ENCODE results near the gene PTPRG. TPM values are rescaled to one million over a fixed set of nuclear protein-coding genes. Genes with fewer than 3 reads are reported as not detected.
"Not testable (repeated sequence)": the region's sequence is repeated elsewhere in the genome, so short reads cannot be mapped to it uniquely, and the experiment has no call there.

Gene PTPRG
- 0.30 and 0.84 TPM in 2 replicates for total RNA-seq

DNA sequence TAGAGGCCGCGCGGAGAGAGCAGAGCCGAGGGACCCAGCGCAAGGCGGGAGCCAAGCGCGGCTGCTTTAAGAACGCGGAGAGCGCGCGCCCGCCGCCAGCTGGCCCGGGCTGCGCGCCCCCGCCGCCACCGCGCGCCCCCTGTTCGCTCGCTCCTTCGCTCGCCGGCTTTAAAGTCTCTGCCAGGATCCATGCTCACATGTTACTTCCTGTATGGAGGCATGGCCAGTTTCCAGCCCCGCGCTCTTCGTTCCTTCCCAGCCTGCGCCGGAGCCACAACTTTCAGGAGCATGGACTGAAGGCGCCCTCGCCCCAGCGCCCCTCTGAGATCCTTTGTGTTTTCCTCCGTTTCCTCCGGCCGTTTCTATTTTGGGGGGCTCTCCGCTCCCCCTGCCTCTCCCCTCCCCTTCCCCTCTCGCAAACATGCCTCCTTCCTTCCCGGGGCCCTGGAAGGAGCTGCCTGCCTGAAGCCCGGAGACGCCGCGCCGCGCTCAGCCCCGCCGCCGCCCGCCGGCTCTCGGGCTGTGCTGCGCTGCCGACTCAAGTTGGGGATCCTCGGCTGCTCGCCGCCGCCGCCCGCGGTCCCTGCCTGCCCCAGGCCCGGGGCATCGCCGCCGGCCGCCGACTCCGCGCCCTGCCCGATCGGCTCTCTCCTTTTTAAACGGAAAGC is at the start of gene PTPRG:
Gene PTPRG, plus strand, starts transcription at position 198 of the 668 bp plus-strand sequence. CDS start 717 bp downstream, outside the sequence.
- intact Hi-C loops (cut with micrococcal nuclease) = loop anchor here (5.0 to 10.0 kb wide), 3 partner anchors 39 to 309 kb away; partner anchors contain the start of gene FHIT

DNA sequence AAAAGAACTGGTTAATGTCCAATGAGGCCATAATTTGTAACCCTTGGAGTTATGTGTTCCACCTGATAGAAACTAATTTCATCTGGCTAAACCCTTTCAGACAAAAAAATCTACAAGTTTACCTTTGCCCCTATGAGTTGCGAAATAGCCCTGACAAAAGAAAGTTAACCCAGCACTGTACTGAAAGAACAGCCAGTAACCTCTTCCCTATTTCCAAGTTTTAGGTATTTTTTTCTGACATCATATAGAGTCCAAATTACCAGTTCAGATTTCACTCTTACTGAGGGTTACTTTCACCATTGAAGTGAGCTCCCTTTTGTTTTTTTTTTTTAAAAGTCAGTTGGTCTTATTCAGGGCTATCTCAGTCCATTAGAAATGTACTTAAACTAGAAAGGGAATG is 42.8 kb upstream of the PTPRG start:
- intact Hi-C loops (cut with micrococcal nuclease) = no loop called here

DNA sequence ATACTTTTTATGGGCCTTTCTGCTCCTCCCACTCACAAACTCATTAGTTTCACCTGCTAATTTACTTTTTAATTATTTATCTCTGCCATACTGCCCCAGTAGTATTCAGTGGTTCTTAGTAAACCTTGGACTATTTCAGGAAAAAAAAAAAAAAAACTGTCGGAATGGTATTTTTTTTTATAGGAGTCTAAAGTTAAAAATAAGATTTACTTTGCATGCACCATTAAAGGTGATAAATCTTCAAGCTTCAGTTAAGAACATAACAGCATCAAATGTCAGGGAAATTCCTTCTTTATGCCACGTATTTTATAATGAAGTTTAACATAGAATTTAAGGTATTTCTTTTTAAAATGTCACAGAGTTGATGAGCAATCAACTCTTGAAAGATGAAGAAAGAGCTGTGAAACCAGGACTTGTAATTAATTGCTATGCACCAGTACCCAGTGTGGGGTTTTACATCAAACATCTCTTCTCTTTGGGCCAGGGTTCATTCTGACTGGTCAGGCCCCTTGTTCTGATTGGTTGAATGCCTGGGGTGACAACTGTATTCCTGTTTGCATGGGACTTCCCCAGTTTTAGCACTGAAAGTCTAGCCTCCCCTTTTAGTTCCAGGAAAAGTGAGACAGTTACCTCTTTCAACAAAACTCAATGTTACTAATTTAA is 40.3 kb upstream of the PTPRG start:
- intact Hi-C loops (cut with micrococcal nuclease) = loop anchor here (5.0 kb wide), 1 partner anchor 41 kb away; the partner anchor contains the start of gene PTPRG

DNA sequence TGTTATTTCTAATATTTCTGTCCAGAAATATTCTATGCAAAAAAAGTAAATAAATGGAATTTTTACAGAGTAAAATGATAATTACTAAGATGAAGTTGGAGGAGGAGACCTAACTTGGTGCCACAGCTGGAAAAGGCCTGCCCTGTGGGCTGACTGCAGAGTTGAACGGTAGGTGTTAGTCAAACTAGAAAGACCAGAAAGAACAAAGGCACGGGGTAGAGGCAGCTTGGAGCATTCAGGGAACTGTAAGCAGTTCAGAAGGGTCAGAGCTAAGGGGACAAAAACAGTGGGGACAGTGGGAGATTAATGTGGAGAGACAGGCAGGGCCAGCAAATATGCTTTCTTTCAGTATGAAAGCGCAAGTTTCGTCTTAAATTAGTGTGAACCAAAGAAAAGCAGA is 39.3 kb upstream of the PTPRG start:
- intact Hi-C loops (cut with micrococcal nuclease) = loop anchor here (5.0 kb wide), 1 partner anchor 40 kb away; the partner anchor contains the start of gene PTPRG

DNA sequence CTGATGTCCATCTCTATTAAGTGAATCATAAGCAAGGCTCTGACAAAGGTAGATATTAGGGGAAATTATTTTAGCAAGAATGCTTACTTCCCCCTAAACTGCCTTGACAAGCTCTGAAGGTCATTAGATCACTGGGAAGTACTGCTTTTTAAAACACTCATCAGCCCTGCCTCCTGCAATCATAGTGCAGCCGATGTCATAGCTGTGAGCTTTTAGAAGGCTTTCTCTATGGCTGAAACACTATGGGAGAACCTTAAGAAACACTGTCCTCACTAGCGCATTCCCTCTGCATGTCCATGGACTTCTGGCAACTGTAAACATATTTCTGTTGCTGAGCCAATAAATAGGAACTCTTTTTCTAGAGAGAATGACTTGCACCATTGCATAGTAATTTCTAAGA is 38.7 kb upstream of the PTPRG start:
- intact Hi-C loops (cut with micrococcal nuclease) = loop anchor here (5.0 kb wide), 1 partner anchor 40 kb away; the partner anchor contains the start of gene PTPRG

DNA sequence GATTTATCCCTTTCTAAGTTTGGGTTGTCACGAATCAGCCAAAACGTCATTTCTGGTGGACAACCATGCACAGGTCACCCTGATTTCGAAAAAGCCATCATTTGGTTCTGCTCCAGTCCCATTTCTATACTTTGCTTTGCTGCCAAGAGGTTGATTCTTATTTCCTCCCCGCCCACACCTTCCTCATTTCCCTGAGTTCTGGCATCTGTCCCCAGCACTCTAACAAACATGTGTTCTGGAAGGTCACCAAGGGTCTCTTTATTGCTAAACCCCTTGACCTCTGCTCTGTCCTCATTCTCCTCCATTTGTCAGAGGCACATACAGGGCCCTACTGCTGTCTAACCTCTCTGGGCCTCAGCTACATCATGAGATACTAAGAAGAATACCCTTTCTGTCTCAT is 36.4 kb upstream of the PTPRG start:
- intact Hi-C loops (cut with micrococcal nuclease) = loop anchor here (5.0 kb wide), 1 partner anchor 37 kb away; the partner anchor contains the start of gene PTPRG

DNA sequence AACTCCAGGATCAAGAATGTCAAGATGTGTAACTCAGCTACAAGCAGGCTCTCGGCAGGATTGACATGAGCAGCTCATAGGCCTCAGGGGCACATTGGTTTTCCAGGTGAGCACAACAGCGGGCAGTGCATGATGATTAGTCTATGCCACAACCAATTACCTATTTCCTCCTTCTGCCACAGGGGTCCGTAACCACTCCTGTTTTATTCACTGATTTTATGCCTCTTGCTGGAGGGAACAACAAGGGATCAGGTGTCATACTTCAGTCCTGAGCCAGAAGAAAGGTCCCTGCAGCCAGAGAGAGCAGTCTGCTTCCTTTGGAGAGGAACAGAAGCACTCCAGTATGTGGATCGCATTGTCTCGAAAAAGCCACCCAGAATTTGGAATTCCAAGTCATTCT is 35.1 kb upstream of the PTPRG start:
- intact Hi-C loops (cut with micrococcal nuclease) = no loop called here

DNA sequence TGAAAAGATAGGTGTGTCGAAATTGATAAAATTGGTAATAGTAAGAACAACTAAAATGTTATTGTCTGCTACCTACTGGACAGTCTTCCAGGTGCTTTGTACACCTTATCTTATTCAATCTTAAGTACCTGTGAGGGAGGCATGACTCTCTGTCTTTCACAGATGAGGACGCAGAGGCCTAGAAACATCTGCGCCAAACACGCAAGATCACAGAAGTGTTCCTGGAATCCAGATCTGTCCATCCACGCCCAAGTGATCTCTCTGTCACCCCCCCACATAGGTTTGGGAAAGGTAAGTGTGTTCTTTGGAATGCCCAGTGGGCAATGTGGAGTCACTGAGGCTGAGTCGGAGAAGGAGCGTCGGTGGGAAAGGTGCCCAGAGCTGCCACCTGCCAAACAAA is 34.4 kb upstream of the PTPRG start:
- intact Hi-C loops (cut with micrococcal nuclease) = no loop called here

DNA sequence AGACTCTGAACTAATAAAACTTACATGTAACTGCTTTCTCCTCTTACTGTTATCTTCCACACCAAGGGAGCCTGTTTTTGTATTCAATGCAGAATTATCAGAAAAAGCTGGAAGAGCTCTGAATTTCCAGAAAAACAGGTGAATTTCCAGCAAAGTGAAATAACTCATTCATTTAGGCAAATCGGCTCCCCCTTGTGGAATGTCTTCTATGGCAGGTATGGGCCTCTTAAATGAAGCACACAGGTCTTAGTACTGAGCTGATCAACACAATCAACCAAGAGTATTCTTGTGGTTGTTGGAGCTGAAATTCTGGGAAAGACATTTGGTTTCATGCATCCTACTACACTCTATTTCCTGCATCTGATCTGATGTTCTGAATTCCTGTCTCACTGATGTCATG is 31.0 kb upstream of the PTPRG start:
- intact Hi-C loops (cut with micrococcal nuclease) = no loop called here

DNA sequence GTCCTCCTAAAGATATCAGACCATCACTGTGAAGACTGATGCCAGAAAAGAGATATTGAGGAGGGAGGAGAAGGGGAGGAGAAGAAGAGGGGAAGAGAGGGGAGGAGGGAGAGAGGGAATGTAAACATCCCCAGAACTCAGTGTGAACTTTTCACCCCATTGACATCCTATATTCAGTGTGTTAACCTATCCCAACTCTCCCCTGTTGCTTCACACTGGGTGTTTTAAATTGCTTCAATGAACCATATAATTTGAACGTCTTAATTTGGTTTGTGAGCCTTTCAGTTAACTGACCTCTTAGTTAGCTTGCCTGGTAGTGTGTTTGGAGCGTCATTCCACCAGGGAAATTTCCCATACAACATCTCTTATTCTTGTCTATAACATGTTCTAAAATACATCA is 29.8 kb upstream of the PTPRG start:
- intact Hi-C loops (cut with micrococcal nuclease) = no loop called here

DNA sequence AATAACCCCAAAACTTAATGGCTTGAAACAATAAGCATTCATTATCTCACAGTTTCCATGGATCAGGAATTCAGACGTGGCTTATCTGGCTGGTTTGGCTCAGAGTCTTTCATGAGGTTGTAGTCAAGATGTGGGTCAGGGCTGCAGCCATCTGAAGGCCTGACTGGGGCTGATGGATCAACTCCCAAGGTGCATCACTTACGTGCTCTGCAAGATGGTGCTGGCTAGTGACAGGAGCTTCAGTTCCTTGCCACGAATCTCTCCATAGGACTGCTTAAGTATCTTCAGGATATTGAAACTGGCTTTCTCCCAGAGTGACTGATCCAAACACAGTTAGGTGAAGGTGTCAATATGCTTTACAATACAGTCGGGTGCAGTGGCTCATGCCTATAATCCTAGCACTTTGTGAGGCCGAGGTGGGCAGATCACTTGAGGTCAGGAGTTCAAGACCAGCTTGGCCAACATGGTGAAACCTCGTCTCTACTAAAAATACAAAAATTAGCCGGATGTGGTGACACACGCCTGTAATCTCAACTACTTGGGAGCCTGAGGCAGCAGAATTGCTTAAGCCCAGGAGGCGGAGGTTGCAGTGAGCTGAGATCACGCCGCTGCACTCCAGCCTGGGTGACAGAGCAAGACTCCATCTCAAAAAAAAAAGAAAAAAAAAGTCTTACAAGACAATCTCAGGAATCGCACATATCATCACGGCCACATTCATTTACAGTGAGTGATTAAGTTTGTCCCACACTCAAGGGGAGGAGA is 28.5 kb upstream of the PTPRG start:
- intact Hi-C loops (cut with micrococcal nuclease) = no loop called here

DNA sequence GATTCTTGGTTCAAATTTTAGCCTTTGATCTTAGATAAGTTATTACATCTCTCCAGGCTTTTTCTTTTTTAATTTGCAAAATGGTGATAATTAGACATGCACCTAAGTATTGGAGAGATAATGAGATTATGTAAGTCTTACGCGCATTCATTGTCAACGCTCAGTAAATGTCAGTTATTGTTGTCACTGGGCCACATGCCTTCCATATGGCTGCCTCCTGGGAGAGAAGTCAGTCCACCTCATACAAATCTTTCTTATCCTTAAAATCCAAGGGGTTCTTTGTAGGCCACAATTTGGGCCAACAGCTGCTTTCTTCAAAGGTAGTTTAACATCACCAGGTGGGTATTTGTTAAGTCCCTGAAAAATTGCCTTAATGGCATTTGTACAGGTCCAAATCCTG is 25.5 kb upstream of the PTPRG start:
- intact Hi-C loops (cut with micrococcal nuclease) = no loop called here

DNA sequence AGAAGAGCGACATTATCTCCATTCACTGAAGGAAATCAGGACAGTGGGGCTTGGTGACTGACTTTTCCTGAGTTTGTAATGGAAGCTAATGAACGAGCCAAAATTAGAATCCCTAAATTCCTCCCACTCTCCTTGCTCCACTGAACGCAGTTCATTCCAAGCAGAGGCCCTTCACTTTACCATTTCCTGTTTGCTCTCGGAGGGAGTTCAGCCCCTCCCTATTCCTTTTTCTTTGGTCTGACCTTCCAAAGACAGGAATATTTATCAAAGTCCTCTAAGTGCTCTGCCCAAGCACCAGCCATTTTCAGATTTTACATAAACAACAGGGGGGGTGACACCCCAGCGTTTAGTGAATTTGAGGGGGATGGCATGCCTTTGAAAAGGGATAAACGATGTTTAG is 24.0 kb upstream of the PTPRG start:
- intact Hi-C loops (cut with micrococcal nuclease) = no loop called here

DNA sequence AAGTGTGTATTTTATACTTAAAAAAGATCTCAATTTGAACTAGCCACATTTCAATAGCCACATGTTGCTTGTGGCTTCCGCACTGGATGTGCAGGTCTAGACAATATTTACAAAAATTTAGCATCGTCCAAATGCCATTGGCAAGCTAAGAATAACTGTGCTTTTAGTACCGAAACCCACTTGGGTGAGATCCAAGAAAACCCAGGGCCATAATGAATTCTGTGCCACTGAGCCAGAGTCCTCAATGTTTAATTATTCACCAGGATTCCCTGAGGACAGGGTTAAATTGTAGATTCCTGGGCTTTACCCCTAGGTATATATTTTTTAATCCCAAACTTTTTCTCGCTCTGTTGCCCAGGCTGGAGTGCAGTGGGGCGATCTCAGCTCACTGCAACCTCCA is 22.9 kb upstream of the PTPRG start:
- intact Hi-C loops (cut with micrococcal nuclease) = no loop called here

DNA sequence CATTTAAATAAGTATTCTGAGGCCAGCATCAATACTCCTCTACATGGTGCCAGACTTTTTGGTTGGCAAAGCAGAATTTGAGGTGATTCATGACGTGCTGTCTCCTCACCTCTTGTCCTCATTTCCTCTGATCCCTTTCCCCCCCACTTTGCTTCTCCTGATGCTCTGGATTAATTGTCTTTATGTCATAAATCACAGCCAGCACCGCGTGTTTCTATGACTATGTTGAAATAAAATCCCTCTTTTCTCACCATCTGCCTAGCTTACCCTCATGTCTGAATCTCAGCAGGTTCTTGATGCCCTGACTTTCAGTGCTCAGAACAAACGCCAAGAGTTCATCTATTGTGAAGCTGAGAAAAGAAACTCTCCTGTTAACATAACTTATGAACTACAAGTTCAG is 19.7 kb upstream of the PTPRG start:
- intact Hi-C loops (cut with micrococcal nuclease) = no loop called here

DNA sequence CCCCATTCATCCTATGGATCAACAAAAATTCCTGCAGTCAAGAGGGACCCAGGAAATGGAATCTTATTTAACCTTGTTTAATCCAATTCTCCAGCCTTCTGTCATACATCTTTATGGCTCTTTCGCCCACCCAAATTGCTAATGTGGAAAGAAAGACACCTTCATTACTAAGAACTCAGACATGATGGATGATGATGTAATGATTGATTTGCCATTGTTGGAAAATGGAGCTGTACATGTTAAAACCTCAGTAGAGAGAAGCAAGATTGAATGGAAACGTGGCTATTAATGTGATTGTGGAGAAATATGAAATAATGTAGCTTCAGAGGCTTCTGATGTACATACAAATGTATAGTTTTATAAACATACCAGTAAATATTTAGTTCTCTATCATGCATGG is 15.7 kb upstream of the PTPRG start:
- intact Hi-C loops (cut with micrococcal nuclease) = no loop called here

DNA sequence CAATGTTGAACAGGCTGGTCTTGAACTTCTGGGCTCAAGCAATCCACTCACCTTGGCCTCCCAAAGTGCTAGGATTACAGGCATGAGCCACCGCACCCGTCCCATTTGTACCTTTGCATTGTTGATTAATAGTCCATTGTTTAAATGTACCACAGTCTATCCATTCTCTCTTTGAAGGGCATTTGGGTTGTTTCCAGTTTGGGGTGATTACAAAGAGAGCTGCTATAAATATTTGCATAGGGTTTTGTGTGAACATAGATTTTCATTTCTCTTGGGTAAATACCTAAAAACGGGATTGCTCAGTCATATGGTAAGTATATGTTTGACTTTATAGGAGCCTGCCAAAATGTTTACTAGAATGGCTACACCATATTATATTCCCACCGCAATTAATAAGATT is 13.7 kb upstream of the PTPRG start:
- intact Hi-C loops (cut with micrococcal nuclease) = no loop called here

DNA sequence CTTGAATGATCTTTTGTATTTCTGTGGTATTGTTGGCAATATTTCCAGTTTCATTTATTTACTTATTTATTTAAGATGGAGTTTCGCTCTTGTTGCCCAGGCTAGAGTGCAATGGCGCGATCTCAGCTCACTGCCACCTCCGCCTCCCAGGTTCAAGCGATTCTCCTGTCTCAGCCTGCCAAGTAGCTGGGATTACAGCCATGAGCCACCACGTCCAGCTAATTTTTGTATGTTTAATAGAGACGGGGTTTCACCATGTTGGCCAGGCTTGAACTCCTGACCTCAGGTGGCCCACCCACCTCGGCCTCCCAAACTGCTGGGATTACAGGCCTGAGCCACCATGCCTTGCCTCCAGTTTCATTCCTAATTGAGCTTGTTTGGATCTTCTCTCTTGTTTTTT is 8.7 kb upstream of the PTPRG start:
- intact Hi-C loops (cut with micrococcal nuclease) = not testable (repeated sequence)

DNA sequence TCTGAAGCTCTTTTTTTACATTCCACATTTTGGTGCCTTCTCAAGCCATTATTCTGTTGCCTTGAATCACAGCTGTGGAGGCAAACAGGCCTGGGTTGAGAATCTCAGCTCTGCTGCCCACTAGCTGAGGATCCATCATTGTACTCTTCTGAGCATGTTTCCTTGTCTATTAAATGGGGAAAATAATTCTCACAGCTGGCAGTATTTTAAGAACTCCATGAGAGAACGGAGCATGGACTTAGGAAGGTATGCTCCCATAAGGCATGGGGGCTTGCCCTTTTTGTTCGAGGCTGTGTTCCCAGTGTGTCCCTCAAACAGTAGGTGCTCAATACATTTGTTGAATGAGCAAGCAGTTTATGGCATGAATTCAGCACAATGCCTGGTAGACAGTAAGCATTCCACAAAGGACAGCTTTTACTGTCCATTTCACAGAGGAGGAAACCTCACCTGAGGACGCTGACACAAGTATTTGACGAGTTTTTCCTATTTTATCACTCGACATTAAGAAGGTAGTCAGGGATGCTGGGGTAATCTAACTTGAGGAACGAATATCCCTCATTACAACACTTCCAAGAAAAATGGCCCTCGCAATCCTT is 2.1 kb upstream of the PTPRG start:
- intact Hi-C loops (cut with micrococcal nuclease) = no loop called here

DNA sequence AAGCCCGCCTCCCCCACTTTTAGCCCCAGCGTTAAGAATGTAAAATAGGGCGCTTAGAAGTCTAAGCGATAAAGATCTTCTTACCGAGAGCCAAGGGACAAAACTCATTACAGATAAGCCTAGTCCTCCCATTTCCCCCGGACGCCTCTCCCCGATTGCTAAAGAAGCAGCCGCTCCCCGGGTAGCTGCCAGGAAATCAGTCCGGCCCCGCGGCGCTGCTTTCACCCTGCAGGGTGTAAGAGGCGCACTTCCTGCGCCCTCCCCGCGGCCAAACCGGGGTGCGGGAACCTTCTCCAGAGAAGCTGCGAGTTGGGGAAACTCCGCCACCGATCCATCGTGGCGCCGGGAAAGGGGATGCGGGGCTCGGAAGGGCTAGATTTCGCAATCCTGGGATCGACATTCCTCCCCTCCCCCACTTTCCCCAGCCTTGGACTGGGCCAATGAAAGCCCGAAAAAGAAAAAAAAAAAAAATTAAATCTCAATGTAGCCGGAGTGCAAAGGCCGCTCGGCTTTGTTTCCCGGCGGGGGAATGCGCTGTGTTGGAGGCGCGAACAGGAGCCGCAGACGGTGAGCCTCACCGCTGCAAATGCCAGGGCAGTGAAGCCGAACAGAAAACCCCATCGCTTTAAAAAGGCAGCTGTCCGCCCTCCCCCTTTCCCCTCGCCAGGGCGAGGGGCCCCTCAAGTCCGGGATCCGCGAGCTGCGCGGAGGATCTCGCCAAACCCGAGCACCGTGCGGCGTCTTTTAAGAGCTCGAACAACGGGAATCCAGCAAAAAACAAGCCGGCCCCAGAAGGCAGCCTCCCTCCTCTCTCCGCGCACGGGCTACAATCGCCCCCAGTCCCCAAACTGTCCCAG is 626 bp upstream of the PTPRG start:
- intact Hi-C loops (cut with micrococcal nuclease) = loop anchor here (5.0 to 10.0 kb wide), 3 partner anchors 38 to 308 kb away; partner anchors contain the start of gene FHIT
